ENCODE data around the gene KCNG4. TPM values are rescaled to one million over a fixed set of nuclear protein-coding genes. Genes with fewer than 3 reads are reported as not detected.

Gene KCNG4
- total and polyA plus RNA-seq, 10 of the 15 experiments (the other 5 are each of a cell fraction or from before 2014, with no cell fraction given): not detected

DNA sequence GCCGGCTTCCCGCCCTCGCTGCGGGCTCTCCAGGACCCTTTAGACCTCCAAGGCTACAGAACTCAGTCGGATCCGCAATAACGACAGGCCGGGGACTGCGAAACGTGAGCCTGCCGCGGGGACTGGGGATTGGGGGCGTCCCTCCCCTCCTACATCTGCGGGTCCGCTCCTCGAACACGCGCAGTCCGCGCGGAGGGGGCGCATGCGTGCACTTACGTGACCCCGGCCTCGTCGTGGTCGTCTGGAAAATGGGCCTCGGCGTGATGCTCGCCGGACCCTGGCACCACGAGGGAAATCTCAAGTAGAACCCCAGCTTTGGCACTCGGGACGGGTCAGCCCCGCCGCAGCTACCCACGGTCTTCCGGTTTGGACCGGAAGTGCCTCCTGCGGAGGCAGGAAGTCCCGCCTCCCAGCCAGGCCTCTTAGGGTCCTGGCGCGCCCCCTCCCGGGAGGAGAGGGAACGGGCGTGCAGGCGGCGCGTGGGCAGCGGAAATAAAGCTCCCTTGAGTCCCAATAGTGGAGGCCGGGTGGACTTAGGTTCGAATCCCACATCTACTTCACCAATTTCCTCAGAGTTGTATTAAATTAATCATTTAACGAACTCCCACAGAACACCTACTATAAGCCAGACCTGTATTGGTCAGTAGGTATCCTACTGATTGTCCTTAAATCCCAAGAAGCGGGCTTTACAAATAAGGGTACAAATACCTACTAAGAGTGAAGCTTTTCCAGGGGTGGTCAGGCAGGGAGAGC is 53.0 kb downstream of the KCNG4 start, which contains the start of gene TAF1C (continued):
- TF ChIP-seq RELB (IDR thresholded peaks at IDR 0.05; ENCODE audit: low read depth) (0 out of 2 replicates have a peak, but pooled peaks have one; percentile 50), ATF3 (IDR thresholded peaks at IDR 0.05; ENCODE audit: borderline replicate concordance, extremely low read depth, low read depth, low read length) (no peak), SIX5 (IDR thresholded peaks at IDR 0.05; ENCODE audit: low read depth, low read length, severe bottlenecking) (peak; percentile 38), CUX1 (IDR thresholded peaks at IDR 0.05; ENCODE audit: insufficient replicate concordance, low read depth, low read length) (no peak), ZNF217 (IDR thresholded peaks at IDR 0.05) (peak; percentile 96), ATF2 (IDR thresholded peaks at IDR 0.05; ENCODE audit: low read length) (no peak), CBFB (IDR thresholded peaks at IDR 0.05; ENCODE audit: low read depth) (peak; percentile 71; the same call in 1 of the 2 replicates), POLR2A (IDR thresholded peaks at IDR 0.05; ENCODE audit: low read depth, low read length) (peak; percentile 82), STAT1 (conservative IDR thresholded peaks at IDR 0.05) (peak; percentile 65; the same call in 1 of the 2 replicates), SPI1 (IDR thresholded peaks at IDR 0.05; ENCODE audit: borderline replicate concordance, insufficient read depth, low read depth, low read length) (peak; percentile 48; the same call in 1 of the 2 replicates)
- TF ChIP-seq, protein P1, sequence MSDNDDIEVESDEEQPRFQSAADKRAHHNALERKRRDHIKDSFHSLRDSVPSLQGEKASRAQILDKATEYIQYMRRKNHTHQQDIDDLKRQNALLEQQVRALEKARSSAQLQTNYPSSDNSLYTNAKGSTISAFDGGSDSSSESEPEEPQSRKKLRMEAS (IDR thresholded peaks at IDR 0.05; ENCODE audit: low read depth, low read length): peak; percentile 66
- TF ChIP-seq, protein P2, sequence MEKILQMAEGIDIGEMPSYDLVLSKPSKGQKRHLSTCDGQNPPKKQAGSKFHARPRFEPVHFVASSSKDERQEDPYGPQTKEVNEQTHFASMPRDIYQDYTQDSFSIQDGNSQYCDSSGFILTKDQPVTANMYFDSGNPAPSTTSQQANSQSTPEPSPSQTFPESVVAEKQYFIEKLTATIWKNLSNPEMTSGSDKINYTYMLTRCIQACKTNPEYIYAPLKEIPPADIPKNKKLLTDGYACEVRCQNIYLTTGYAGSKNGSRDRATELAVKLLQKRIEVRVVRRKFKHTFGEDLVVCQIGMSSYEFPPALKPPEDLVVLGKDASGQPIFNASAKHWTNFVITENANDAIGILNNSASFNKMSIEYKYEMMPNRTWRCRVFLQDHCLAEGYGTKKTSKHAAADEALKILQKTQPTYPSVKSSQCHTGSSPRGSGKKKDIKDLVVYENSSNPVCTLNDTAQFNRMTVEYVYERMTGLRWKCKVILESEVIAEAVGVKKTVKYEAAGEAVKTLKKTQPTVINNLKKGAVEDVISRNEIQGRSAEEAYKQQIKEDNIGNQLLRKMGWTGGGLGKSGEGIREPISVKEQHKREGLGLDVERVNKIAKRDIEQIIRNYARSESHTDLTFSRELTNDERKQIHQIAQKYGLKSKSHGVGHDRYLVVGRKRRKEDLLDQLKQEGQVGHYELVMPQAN (conservative IDR thresholded peaks at IDR 0.05): peak; percentile 85; the same call in 1 of the 2 replicates
- TF ChIP-seq, protein P3, sequence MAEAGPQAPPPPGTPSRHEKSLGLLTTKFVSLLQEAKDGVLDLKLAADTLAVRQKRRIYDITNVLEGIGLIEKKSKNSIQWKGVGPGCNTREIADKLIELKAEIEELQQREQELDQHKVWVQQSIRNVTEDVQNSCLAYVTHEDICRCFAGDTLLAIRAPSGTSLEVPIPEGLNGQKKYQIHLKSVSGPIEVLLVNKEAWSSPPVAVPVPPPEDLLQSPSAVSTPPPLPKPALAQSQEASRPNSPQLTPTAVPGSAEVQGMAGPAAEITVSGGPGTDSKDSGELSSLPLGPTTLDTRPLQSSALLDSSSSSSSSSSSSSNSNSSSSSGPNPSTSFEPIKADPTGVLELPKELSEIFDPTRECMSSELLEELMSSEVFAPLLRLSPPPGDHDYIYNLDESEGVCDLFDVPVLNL (IDR thresholded peaks at IDR 0.05; ENCODE audit: low read depth, low read length): no peak
- TF ChIP-seq, protein P4, sequence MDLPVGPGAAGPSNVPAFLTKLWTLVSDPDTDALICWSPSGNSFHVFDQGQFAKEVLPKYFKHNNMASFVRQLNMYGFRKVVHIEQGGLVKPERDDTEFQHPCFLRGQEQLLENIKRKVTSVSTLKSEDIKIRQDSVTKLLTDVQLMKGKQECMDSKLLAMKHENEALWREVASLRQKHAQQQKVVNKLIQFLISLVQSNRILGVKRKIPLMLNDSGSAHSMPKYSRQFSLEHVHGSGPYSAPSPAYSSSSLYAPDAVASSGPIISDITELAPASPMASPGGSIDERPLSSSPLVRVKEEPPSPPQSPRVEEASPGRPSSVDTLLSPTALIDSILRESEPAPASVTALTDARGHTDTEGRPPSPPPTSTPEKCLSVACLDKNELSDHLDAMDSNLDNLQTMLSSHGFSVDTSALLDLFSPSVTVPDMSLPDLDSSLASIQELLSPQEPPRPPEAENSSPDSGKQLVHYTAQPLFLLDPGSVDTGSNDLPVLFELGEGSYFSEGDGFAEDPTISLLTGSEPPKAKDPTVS (IDR thresholded peaks at IDR 0.05; ENCODE audit: low read depth, low read length): no peak; the same call in 1 of the 2 replicates

Data from GM12878 (cell line).